ENCODE measurements around the gene OR5K1. TPM values are rescaled to one million over a fixed set of nuclear protein-coding genes. Genes with fewer than 3 reads are reported as not detected.

Gene OR5K1
- total RNA-seq (2021; fragmentation: NEBNext Ultra II Directional; extraction: Animal tissue kit (Norgen Biotek cat#: 25700)) (not detected in 2 replicates), polyA plus RNA-seq (2011; rRNA removed) (not detected in 2 replicates), polyA minus RNA-seq (2011; rRNA and poly(A)+ RNA removed) (not detected in 2 replicates)
- polyA plus RNA-seq (2011; cell fraction: cytosol; rRNA removed) = not detected
- not detected for polyA plus RNA-seq (2011; cell fraction: nucleus; rRNA removed)
- polyA plus RNA-seq (2012, experiment 1 of 2) = not detected in 4 replicates
- not detected for polyA plus RNA-seq (2012, experiment 2 of 2)
- not detected for polyA plus RNA-seq (2013, experiment 1 of 2)
- polyA plus RNA-seq (2013, experiment 2 of 2) = not detected
- not detected for polyA minus RNA-seq (2011; cell fraction: cytosol; rRNA and poly(A)+ RNA removed)
- polyA minus RNA-seq (2011; cell fraction: nucleus; rRNA and poly(A)+ RNA removed) = not detected
- long read RNA-seq, experiment 1 = 0 reads
- long read RNA-seq, experiment 2 = 0 reads

DNA sequence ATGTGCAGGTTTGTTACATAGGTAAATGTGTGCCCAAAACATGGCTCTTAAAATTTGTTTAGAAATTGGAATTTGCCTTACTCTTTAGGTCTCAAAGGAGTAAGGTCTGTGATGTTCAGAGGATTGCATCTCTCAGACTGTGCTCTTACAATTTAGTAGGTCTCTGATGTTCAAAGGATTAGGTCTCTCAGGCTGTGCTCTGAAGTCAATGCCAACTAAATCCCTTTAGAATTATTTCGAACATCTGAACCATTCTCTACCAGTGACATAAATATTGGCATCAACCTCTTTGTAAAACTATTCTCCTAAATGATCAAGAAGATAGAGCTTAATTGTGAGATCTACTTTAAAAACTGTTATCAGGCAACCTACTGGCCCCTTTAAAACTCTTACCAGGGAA is at the start of gene OR5K1:
Gene OR5K1 (plus strand): TSS at position 301 of the 400 bp plus-strand sequence. CDS start 6,376 bp downstream, outside the sequence.
- no peaks in the 10 kb centered on the region; the same call in 1 of the 2 replicates for H3K23me2 ChIP-seq (ENCODE audit: low read depth, low read length)
- H4K8ac ChIP-seq (ENCODE audit: extremely low read depth, insufficient read depth, low read length) = no peak within 1 kb of the TSS
- no peak within 1 kb of the TSS for H2BK15ac ChIP-seq (ENCODE audit: low read length)
- H3K4me1 ChIP-seq (replicated peaks in 1 of 4; ENCODE audit: control insufficient read depth in 3 of 4, insufficient read depth in 4 of 4, low read length in 3 of 4) = no peaks in the 10 kb centered on the region
- no peak within 1 kb of the TSS for H3K4me3 ChIP-seq (ENCODE audit: extremely low read depth in 1 of 4, insufficient read depth in 2 of 4, low read depth in 3 of 4, low read length in 4 of 4)
- H3K27me3 ChIP-seq (replicated peaks in 1 of 4; ENCODE audit: control insufficient read depth in 3 of 4, extremely low read depth in 1 of 4, insufficient read depth in 3 of 4, low read length in 3 of 4) = no peaks in the 10 kb centered on the region
- no peaks in the 10 kb centered on the region for H3K36me3 ChIP-seq (ENCODE audit: control insufficient read depth in 2 of 4, insufficient read depth in 4 of 4, low read length in 3 of 4)
- H3K9me3 ChIP-seq (ENCODE audit: insufficient read depth in 2 of 2, low read depth in 1 of 2, low read length in 1 of 2) = 0 out of 4 replicates have a peak, but pooled peaks cover 0 to 4% of the 10 kb centered on the region in 2 experiments
- no peaks in the 10 kb centered on the region for H4K20me1 ChIP-seq (replicated peaks in 1 of 2; ENCODE audit: control insufficient read depth in 1 of 2, insufficient read depth in 2 of 2, low read length in 2 of 2)
- H3K27ac ChIP-seq (ENCODE audit: low read depth, low read length) = no peak within 1 kb of the TSS
- no peaks in the 10 kb centered on the region for H3K79me1 ChIP-seq (ENCODE audit: low read depth, low read length)
- TF ChIP-seq EP300 (IDR thresholded peaks at IDR 0.05; ENCODE audit: borderline replicate concordance in 1 of 2, low read depth in 2 of 2, low read length in 2 of 2) (no peak), HDAC6 (IDR thresholded peaks at IDR 0.05; ENCODE audit: low read depth, low read length) (no peak)
- H3K9ac ChIP-seq (replicated peaks in 1 of 4; ENCODE audit: extremely low read depth in 1 of 4, low read depth in 3 of 4, low read length in 3 of 4) = no peak within 1 kb of the TSS
- no peak within 1 kb of the TSS for H4K91ac ChIP-seq (replicated peaks; ENCODE audit: insufficient read length, low read length)
- no peak within 1 kb of the TSS for H2AK5ac ChIP-seq (ENCODE audit: low read depth, low read length)
- WGBS, 2 experiments (ENCODE audit: extremely low coverage in 1 of 2, insufficient coverage in 1 of 2, insufficient read length in 1 of 2, insufficient replicate concordance in 2 of 2, low coverage in 1 of 2, low lambda C conversion rate in 2 of 2, missing lambda C conversion rate in 1 of 2) = 100% methylated on average over 1 of the region's 1 CpG; no CpG with 5 or more reads in 1 of the 2 experiments
- no peak within 1 kb of the TSS for H3K14ac ChIP-seq (ENCODE audit: insufficient read length)
- H3K4ac ChIP-seq (replicated peaks; ENCODE audit: insufficient read length, low read depth, low read length) = no peak within 1 kb of the TSS
- no peak for DNase-seq (ENCODE audit: low read depth in 1 of 2, low spot score in 2 of 2)
- no peak within 1 kb of the TSS for H2BK5ac ChIP-seq (ENCODE audit: low read depth, low read length)
- H3K23ac ChIP-seq (ENCODE audit: insufficient read length) = no peak within 1 kb of the TSS
- FAIRE-seq = no peak
- no peak within 1 kb of the TSS for H4K5ac ChIP-seq (ENCODE audit: insufficient read length, low read depth, low read length)
- no peak within 1 kb of the TSS for H2BK120ac ChIP-seq (replicated peaks; ENCODE audit: low read depth, low read length)
- no peak within 1 kb of the TSS for H3K18ac ChIP-seq (ENCODE audit: extremely low read depth, low read length)
- no peak within 1 kb of the TSS for H2AFZ ChIP-seq (ENCODE audit: low read length)
- ChIA-PET CTCF (ENCODE audit: partially characterized antibody) (no interaction called here), POLR2A (ENCODE audit: partially characterized antibody) (no interaction called here)
- no peak within 1 kb of the TSS for H3K56ac ChIP-seq (replicated peaks; ENCODE audit: insufficient read length, low read depth, low read length)
- no peak within 1 kb of the TSS for H3K4me2 ChIP-seq (ENCODE audit: insufficient read depth in 1 of 2, low read depth in 2 of 2, low read length in 2 of 2)
- H2BK12ac ChIP-seq (ENCODE audit: low read depth, low read length) = no peak within 1 kb of the TSS
- H2BK20ac ChIP-seq (ENCODE audit: low read length) = no peak within 1 kb of the TSS
- H3K79me2 ChIP-seq (ENCODE audit: control insufficient read depth in 1 of 2, insufficient read depth in 2 of 2, low read length in 2 of 2) = no peaks in the 10 kb centered on the region

Measured in H1 (cell line).